Neuronal stem cell (in vitro differentiated cells): ENCODE measurements around the gene OGFOD3. TPM values are rescaled to one million over a fixed set of nuclear protein-coding genes. Genes with fewer than 3 reads are reported as not detected.

Experiments
- DNase-seq: peaks from one replicate; pipeline ENCODE4 v3.0.0-alpha.2; 2013; ENCODE audit warnings: low spot score
- H2AFZ ChIP-seq: one replicate; pipeline ENCODE4 v1.6.1; 2013; ENCODE audit warnings: mild to moderate bottlenecking, low read length, inconsistent platforms
- H2AK5ac ChIP-seq: 2 replicates; pipeline ENCODE4 v1.6.1; 2013; ENCODE audit warnings: low read depth, mild to moderate bottlenecking, inconsistent platforms, low read length, moderate library complexity, mixed read lengths
- H2BK120ac ChIP-seq: 2 replicates; pipeline ENCODE4 v1.6.1; 2013; ENCODE audit warnings: low read depth, mild to moderate bottlenecking, inconsistent platforms, low read length, moderate library complexity, mixed read lengths
- H2BK12ac ChIP-seq: one replicate; pipeline ENCODE4 v1.6.1; 2013; ENCODE audit warnings: low read length, inconsistent platforms
- H2BK15ac ChIP-seq: 2 replicates; pipeline ENCODE4 v1.6.1; 2013; ENCODE audit warnings: mild to moderate bottlenecking, low read length, inconsistent platforms, mixed read lengths
- H2BK5ac ChIP-seq: one replicate; pipeline ENCODE4 v1.6.1; 2013; ENCODE audit warnings: inconsistent platforms, mild to moderate bottlenecking, low read length, moderate library complexity
- H3K14ac ChIP-seq: one replicate; pipeline ENCODE4 v1.6.1; 2013; ENCODE audit warnings: low read length, inconsistent platforms
- H3K18ac ChIP-seq: 2 replicates; pipeline ENCODE4 v1.6.1; 2013; ENCODE audit warnings: low read length, inconsistent platforms
- H3K23ac ChIP-seq: 2 replicates; pipeline ENCODE4 v1.6.1; 2013; ENCODE audit warnings: low read depth, mild to moderate bottlenecking, mixed read lengths, low read length, inconsistent platforms; ENCODE audit not compliant: poor library complexity
- H3K27ac ChIP-seq: replicated peaks from 3 replicates; pipeline ENCODE4 v1.5.1; 2013; ENCODE audit warnings: low read length, inconsistent platforms
- H3K27me3 ChIP-seq, 3 experiments: 2 replicates each; pipeline ENCODE4 v1.6.1; 2013; ENCODE audit warnings: low read length in 3 of 3, mild to moderate bottlenecking in 2 of 3, inconsistent platforms in 1 of 3, low read depth in 1 of 3, mixed read lengths in 1 of 3, moderate library complexity in 1 of 3; ENCODE audit not compliant: control insufficient read depth in 3 of 3, insufficient read depth in 3 of 3
- H3K36me3 ChIP-seq, 2 donors: replicated peaks in 1 of 2; 2 replicates each; pipeline ENCODE4 v1.6.1; 2013; ENCODE audit warnings: low read length in 2 of 2; ENCODE audit not compliant: control insufficient read depth in 2 of 2, insufficient read depth in 2 of 2
- H3K4ac ChIP-seq: 2 replicates; pipeline ENCODE4 v1.6.1; 2013; ENCODE audit warnings: inconsistent platforms, mild to moderate bottlenecking, low read length, moderate library complexity
- H3K4me1 ChIP-seq, 2 donors: 1 replicate in 1 of 2; 2 replicates in 1 of 2; pipeline ENCODE4 v1.6.1; 2013; ENCODE audit warnings: low read length in 2 of 2, low read depth in 1 of 2; ENCODE audit not compliant: control insufficient read depth in 2 of 2, insufficient read depth in 1 of 2
- H3K4me2 ChIP-seq: one replicate; pipeline ENCODE4 v1.6.1; 2013; ENCODE audit warnings: mild to moderate bottlenecking, low read length, inconsistent platforms; ENCODE audit not compliant: insufficient read depth, poor library complexity, severe bottlenecking
- H3K4me3 ChIP-seq, 2 donors: 2 replicates each; pipeline ENCODE4 v1.5.1; 2013; ENCODE audit warnings: low read length in 2 of 2, mild to moderate bottlenecking in 2 of 2, inconsistent platforms in 1 of 2, moderate library complexity in 1 of 2
- H3K79me1 ChIP-seq: one replicate; pipeline ENCODE4 v1.6.1; 2013; ENCODE audit warnings: low read depth, mild to moderate bottlenecking, inconsistent platforms, low read length, moderate library complexity
- H3K9ac ChIP-seq: one replicate; pipeline ENCODE4 v1.6.1; 2013; ENCODE audit warnings: mild to moderate bottlenecking, low read depth, low read length, inconsistent platforms; ENCODE audit not compliant: poor library complexity
- H3K9me3 ChIP-seq, 2 donors: replicated peaks in 1 of 2; 2 replicates each; pipeline versions ENCODE3 to v1.6.1; 2013; ENCODE audit warnings: low read length in 2 of 2, mild to moderate bottlenecking in 2 of 2, inconsistent platforms in 1 of 2, low read depth in 1 of 2, mixed read lengths in 1 of 2, moderate library complexity in 1 of 2; ENCODE audit not compliant: control insufficient read depth in 2 of 2, insufficient read depth in 1 of 2
- H4K8ac ChIP-seq: one replicate; pipeline ENCODE4 v1.6.1; 2013; ENCODE audit warnings: low read depth, mild to moderate bottlenecking, inconsistent platforms, low read length, moderate library complexity
- H4K91ac ChIP-seq: one replicate; pipeline ENCODE4 v1.6.1; 2013; ENCODE audit warnings: low read length, low read depth, mild to moderate bottlenecking, inconsistent platforms; ENCODE audit not compliant: poor library complexity
- WGBS, 2 donors: extraction: QIAGEN DNeasy Blood & Tissue Kit; methylation state at CpG; one replicate each; pipeline ENCODE4 v1.1.7; 2013; ENCODE audit warnings: missing lambda C conversion rate in 2 of 2, mixed read lengths in 1 of 2; ENCODE audit not compliant: insufficient read length in 2 of 2, insufficient replicate concordance in 1 of 2; ENCODE audit errors: extremely low coverage in 2 of 2; 5-methylcytosine and 5-hydroxymethylcytosine counted together
- polyA plus RNA-seq, 2 experiments: library from polyadenylated mRNA; stranded (reverse); fragments of 200-250 nt; gene quantifications; one replicate each; pipeline ENCODE4 v1.2.3, GENCODE V29; 2013

OGFOD3 gene, protein sequence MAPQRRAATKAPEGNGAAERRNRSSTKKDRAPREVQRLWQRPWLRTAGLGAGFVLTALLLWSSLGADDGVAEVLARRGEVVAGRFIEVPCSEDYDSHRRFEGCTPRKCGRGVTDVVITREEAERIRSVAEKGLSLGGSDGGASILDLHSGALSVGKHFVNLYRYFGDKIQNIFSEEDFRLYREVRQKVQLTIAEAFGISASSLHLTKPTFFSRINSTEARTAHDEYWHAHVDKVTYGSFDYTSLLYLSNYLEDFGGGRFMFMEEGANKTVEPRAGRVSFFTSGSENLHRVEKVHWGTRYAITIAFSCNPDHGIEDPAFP
- polyA plus RNA-seq (2013, experiment 1 of 2), result 14.8 TPM
- polyA plus RNA-seq (2013, experiment 2 of 2), result 15.3 TPM

- Histone ChIP-seq H3K4ac (no peak within 1 kb of the TSS), H4K8ac (no peak within 1 kb of the TSS), H3K9ac (peak within 1 kb of the TSS; percentile 96), H3K9me3 (peaks cover 3 to 4% of the 10 kb centered on the region in 2 donors), H2BK120ac (no peak within 1 kb of the TSS), H3K4me3 (peak within 1 kb of the TSS; percentile 94 to 100), H2BK5ac (no peak within 1 kb of the TSS), H3K36me3 (peaks cover 9 to 36% of the 10 kb centered on the region in 2 donors), H2BK12ac (peak within 1 kb of the TSS; percentile 90), H3K4me2 (peak within 1 kb of the TSS; percentile 98), H3K18ac (peak within 1 kb of the TSS; percentile 100), H3K4me1 (peaks cover 5% of the 10 kb centered on the region in 2 donors), H2AK5ac (peak within 1 kb of the TSS; percentile 47), H3K27ac (peak within 1 kb of the TSS; percentile 86), H2BK15ac (peak within 1 kb of the TSS; percentile 67), H3K27me3 (peaks cover 0 to 2% (median 0%) of the 10 kb centered on the region in 3 experiments), H2AFZ (peak within 1 kb of the TSS; percentile 96), H3K79me1 (peaks cover 2% of the 10 kb centered on the region), H3K14ac (peak within 1 kb of the TSS; percentile 71), H3K23ac (peak within 1 kb of the TSS; percentile 98), H4K91ac (no peak within 1 kb of the TSS)
- DNase-seq, result peak; percentile 90
- no CpG with 5 or more reads among the region's 108 CpGs for WGBS, 2 donors
These were observed at the start of gene OGFOD3, which contains the start of gene HEXD for GRCh38 chr17:82418001-82418986. Gene OGFOD3 (minus strand): TSS chr17:82418586. CDS start chr17:82418485, 101 bp downstream. Gene HEXD (plus strand): TSS chr17:82418347. CDS start chr17:82419800, 1,453 bp downstream.

DNA sequence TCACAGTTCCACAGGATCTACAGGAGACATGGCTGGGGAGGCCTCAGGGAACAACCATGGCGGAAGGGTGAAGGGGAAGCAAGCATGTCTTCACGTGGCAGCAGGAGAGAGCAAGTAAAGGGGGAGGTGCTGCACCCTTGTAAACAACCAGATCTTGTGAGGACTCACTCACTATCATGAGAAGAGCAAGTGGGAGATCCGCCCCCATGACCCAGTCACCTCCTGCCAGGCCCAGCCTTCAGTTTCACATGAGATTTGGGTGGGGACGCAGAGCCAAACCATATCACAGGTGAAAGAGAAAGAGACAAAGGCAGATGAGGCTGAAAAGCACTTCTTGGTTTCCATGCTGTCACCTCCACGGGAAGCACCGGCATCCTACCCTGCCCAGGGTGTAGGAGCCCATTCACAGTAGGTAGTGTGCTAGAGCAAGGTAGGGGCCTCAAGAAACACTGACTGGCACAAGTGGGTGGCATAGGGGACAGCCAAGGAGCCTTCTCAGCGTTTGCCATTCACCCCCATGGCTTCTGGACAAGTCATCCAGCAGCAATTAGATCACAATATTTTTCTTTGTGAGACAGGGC, 46.7 kb upstream of the OGFOD3 start:
- no peak for DNase-seq
- no peak overlapping the region for H3K4me3 ChIP-seq

GRCh38 chr17:82464567-82464929, 46.2 kb upstream of the OGFOD3 start:
- Histone ChIP-seq H3K79me1 (peaks cover 8% of the 10 kb centered on the region), H3K14ac (no peak overlapping the region), H4K8ac (no peak overlapping the region), H4K91ac (no peak overlapping the region), H2AFZ (no peak overlapping the region), H3K27me3 (no peaks in the 10 kb centered on the region), H2BK15ac (no peak overlapping the region), H3K27ac (no peak overlapping the region), H2BK5ac (no peak overlapping the region), H3K18ac (no peak overlapping the region), H3K4me1 (no peaks in the 10 kb centered on the region), H2BK12ac (no peak overlapping the region), H3K4me2 (no peak overlapping the region), H3K4me3 (no peak overlapping the region), H2BK120ac (no peak overlapping the region), H3K9ac (no peak overlapping the region), H3K23ac (peak overlapping the region; percentile 9), H3K36me3 (peaks cover 53 to 96% of the 10 kb centered on the region in 2 donors), H2AK5ac (no peak overlapping the region), H3K9me3 (no peaks in the 10 kb centered on the region), H3K4ac (no peak overlapping the region)
- no CpG with 5 or more reads among the region's 11 CpGs for WGBS, 2 donors
- DNase-seq, result no peak

More for the DNA sequence above, 46.7 kb upstream of the OGFOD3 start:
- Histone ChIP-seq H2BK12ac (no peak overlapping the region), H3K4me2 (no peak overlapping the region), H3K27ac (no peak overlapping the region), H4K91ac (no peak overlapping the region), H3K23ac (no peak overlapping the region), H2BK120ac (no peak overlapping the region), H3K79me1 (peaks cover 8% of the 10 kb centered on the region), H3K14ac (no peak overlapping the region), H3K18ac (no peak overlapping the region), H3K9me3 (peaks cover 0 to 2% of the 10 kb centered on the region in 2 donors), H2BK5ac (no peak overlapping the region), H2AFZ (no peak overlapping the region), H2AK5ac (no peak overlapping the region), H3K36me3 (peaks cover 55 to 97% of the 10 kb centered on the region in 2 donors), H3K9ac (no peak overlapping the region), H3K27me3 (no peaks in the 10 kb centered on the region), H4K8ac (no peak overlapping the region), H2BK15ac (no peak overlapping the region), H3K4ac (no peak overlapping the region), H3K4me1 (no peaks in the 10 kb centered on the region)
- no CpG with 5 or more reads among the region's 7 CpGs for WGBS, 2 donors
